ENCODE data around the gene ATP5F1D. TPM values are rescaled to one million over a fixed set of nuclear protein-coding genes. Genes with fewer than 3 reads are reported as not detected.

ATP5F1D gene
- total and polyA plus RNA-seq, 2 of the 13 experiments (the other 11 are each of a cell fraction or from before 2014, with no cell fraction given), result 39.4 to 78.7 TPM

DNA sequence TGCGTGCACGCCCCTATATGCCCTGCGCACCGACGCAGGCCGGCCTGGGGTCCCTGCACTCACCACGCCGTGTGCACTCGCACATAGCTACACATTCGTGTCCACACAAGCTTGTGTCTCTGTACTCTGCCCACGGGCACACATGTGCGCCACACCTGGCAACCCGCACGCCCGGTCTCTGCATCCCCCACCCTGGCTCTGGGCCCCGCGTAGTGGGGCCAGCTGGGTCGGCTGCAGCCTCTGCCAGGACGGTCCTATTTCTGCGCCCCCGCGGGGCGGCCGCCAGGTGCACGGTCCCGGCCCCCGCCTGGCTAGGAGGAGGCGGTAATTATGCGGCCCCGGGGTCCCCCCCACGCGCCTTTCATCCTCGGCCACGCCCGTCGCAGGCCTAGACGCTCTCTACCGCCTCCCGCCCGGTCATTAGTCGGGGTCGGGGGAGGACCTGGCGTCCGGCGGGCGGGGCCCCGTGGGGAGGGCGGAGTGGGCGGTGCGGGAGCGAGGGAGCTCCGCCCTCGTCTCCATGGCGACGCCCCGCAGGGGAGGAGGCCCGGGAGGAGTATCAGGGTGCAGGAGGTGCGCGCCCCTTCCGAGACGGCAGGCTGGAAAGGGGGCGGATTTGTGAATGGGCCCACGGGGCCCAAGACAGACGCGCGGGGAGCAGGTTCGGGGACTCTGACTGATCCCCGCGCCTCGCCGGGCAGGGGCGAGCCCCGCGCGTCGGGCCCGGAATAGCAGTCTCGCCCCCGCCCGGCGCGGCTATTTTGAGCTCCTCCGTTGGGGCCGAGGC lies 24.8 kb downstream of the ATP5F1D start (continued):
- TF ChIP-seq, protein P1, sequence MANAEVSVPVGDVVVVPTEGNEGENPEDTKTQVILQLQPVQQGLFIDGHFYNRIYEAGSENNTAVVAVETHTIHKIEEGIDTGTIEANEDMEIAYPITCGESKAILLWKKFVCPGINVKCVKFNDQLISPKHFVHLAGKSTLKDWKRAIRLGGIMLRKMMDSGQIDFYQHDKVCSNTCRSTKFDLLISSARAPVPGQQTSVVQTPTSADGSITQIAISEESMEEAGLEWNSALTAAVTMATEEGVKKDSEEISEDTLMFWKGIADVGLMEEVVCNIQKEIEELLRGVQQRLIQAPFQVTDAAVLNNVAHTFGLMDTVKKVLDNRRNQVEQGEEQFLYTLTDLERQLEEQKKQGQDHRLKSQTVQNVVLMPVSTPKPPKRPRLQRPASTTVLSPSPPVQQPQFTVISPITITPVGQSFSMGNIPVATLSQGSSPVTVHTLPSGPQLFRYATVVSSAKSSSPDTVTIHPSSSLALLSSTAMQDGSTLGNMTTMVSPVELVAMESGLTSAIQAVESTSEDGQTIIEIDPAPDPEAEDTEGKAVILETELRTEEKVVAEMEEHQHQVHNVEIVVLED (CRISPR knock-in tag; IDR thresholded peaks at IDR 0.05; ENCODE audit: borderline replicate concordance), result peak; percentile 71; the same call in 1 of the 2 replicates
- TF ChIP-seq PAF1 (CRISPR knock-in tag; IDR thresholded peaks at IDR 0.05), result no peak
- peak; percentile 43; the same call in 1 of the 2 replicates for TF ChIP-seq DMAP1 (CRISPR knock-in tag; IDR thresholded peaks at IDR 0.05)
- TF ChIP-seq PAWR (CRISPR knock-in tag; IDR thresholded peaks at IDR 0.05; ENCODE audit: borderline replicate concordance), result no peak
- TF ChIP-seq HOXA3 (CRISPR knock-in tag; IDR thresholded peaks at IDR 0.05), result peak; percentile 39
- TF ChIP-seq, protein P2, sequence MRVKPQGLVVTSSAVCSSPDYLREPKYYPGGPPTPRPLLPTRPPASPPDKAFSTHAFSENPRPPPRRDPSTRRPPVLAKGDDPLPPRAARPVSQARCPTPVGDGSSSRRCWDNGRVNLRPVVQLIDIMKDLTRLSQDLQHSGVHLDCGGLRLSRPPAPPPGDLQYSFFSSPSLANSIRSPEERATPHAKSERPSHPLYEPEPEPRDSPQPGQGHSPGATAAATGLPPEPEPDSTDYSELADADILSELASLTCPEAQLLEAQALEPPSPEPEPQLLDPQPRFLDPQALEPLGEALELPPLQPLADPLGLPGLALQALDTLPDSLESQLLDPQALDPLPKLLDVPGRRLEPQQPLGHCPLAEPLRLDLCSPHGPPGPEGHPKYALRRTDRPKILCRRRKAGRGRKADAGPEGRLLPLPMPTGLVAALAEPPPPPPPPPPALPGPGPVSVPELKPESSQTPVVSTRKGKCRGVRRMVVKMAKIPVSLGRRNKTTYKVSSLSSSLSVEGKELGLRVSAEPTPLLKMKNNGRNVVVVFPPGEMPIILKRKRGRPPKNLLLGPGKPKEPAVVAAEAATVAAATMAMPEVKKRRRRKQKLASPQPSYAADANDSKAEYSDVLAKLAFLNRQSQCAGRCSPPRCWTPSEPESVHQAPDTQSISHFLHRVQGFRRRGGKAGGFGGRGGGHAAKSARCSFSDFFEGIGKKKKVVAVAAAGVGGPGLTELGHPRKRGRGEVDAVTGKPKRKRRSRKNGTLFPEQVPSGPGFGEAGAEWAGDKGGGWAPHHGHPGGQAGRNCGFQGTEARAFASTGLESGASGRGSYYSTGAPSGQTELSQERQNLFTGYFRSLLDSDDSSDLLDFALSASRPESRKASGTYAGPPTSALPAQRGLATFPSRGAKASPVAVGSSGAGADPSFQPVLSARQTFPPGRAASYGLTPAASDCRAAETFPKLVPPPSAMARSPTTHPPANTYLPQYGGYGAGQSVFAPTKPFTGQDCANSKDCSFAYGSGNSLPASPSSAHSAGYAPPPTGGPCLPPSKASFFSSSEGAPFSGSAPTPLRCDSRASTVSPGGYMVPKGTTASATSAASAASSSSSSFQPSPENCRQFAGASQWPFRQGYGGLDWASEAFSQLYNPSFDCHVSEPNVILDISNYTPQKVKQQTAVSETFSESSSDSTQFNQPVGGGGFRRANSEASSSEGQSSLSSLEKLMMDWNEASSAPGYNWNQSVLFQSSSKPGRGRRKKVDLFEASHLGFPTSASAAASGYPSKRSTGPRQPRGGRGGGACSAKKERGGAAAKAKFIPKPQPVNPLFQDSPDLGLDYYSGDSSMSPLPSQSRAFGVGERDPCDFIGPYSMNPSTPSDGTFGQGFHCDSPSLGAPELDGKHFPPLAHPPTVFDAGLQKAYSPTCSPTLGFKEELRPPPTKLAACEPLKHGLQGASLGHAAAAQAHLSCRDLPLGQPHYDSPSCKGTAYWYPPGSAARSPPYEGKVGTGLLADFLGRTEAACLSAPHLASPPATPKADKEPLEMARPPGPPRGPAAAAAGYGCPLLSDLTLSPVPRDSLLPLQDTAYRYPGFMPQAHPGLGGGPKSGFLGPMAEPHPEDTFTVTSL (CRISPR knock-in tag; IDR thresholded peaks at IDR 0.05; ENCODE audit: borderline replicate concordance), result peak; percentile 68; the same call in 1 of the 2 replicates
- no peak for TF ChIP-seq ZNF549 (CRISPR knock-in tag; IDR thresholded peaks at IDR 0.05)
- TF ChIP-seq HDAC2 (CRISPR knock-in tag; IDR thresholded peaks at IDR 0.05), result no peak; the same call in 1 of the 2 replicates
- no peak for TF ChIP-seq JARID2 (CRISPR knock-in tag; IDR thresholded peaks at IDR 0.05; ENCODE audit: insufficient replicate concordance)
- TF ChIP-seq, protein P3, sequence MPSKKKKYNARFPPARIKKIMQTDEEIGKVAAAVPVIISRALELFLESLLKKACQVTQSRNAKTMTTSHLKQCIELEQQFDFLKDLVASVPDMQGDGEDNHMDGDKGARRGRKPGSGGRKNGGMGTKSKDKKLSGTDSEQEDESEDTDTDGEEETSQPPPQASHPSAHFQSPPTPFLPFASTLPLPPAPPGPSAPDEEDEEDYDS (CRISPR knock-in tag; IDR thresholded peaks at IDR 0.05), result peak; percentile 75
- TF ChIP-seq, protein P4, sequence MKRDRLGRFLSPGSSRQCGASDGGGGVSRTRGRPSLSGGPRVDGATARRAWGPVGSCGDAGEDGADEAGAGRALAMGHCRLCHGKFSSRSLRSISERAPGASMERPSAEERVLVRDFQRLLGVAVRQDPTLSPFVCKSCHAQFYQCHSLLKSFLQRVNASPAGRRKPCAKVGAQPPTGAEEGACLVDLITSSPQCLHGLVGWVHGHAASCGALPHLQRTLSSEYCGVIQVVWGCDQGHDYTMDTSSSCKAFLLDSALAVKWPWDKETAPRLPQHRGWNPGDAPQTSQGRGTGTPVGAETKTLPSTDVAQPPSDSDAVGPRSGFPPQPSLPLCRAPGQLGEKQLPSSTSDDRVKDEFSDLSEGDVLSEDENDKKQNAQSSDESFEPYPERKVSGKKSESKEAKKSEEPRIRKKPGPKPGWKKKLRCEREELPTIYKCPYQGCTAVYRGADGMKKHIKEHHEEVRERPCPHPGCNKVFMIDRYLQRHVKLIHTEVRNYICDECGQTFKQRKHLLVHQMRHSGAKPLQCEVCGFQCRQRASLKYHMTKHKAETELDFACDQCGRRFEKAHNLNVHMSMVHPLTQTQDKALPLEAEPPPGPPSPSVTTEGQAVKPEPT (CRISPR knock-in tag; IDR thresholded peaks at IDR 0.05; ENCODE audit: low read depth), result 0 out of 2 replicates have a peak, but pooled peaks have one; percentile 23
- TF ChIP-seq, protein P5, sequence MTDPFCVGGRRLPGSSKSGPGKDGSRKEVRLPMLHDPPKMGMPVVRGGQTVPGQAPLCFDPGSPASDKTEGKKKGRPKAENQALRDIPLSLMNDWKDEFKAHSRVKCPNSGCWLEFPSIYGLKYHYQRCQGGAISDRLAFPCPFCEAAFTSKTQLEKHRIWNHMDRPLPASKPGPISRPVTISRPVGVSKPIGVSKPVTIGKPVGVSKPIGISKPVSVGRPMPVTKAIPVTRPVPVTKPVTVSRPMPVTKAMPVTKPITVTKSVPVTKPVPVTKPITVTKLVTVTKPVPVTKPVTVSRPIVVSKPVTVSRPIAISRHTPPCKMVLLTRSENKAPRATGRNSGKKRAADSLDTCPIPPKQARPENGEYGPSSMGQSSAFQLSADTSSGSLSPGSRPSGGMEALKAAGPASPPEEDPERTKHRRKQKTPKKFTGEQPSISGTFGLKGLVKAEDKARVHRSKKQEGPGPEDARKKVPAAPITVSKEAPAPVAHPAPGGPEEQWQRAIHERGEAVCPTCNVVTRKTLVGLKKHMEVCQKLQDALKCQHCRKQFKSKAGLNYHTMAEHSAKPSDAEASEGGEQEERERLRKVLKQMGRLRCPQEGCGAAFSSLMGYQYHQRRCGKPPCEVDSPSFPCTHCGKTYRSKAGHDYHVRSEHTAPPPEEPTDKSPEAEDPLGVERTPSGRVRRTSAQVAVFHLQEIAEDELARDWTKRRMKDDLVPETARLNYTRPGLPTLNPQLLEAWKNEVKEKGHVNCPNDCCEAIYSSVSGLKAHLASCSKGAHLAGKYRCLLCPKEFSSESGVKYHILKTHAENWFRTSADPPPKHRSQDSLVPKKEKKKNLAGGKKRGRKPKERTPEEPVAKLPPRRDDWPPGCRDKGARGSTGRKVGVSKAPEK (CRISPR knock-in tag; IDR thresholded peaks at IDR 0.05; ENCODE audit: borderline replicate concordance), result no peak
- no peak for TF ChIP-seq MYNN (CRISPR knock-in tag; IDR thresholded peaks at IDR 0.05; ENCODE audit: low read depth)
- peak; percentile 87; the same call in 1 of the 2 replicates for TF ChIP-seq ZFP36L1 (CRISPR knock-in tag; IDR thresholded peaks at IDR 0.05)
- 0 out of 2 replicates have a peak, but pooled peaks have one; percentile 3 for TF ChIP-seq ZNF138 (CRISPR knock-in tag; IDR thresholded peaks at IDR 0.05; ENCODE audit: low read depth)
- no peak for TF ChIP-seq ZMYM3 (CRISPR knock-in tag; IDR thresholded peaks at IDR 0.05)

Data from HepG2 (cell line).